ENCODE measurements around the gene CTBP1.
A peak's percentile ranks its signal among the peaks of the same experiment; 100 is the strongest.

Gene CTBP1

GRCh38 chr4:1290165-1290977, 41.4 kb upstream of the CTBP1 start:
- peaks cover 1% of the 10 kb centered on the region for H3K27me3 Mint-ChIP-seq
- H3K36me3 Mint-ChIP-seq (ENCODE audit: low read depth) = peaks cover 42% of the 10 kb centered on the region
- peaks cover 10% of the 10 kb centered on the region for H3K9me3 Mint-ChIP-seq
- intact Hi-C loops (cut with micrococcal nuclease) = no loop called here
- H3K27ac Mint-ChIP-seq = peak overlapping the region; percentile 88
- H3K4me1 Mint-ChIP-seq (ENCODE audit: low read depth) = peaks cover 47% of the 10 kb centered on the region
- peak overlapping the region; percentile 91 for H3K4me3 Mint-ChIP-seq

- peak within 1 kb of the TSS; percentile 91 for H3K4me3 Mint-ChIP-seq
- peaks cover 34% of the 10 kb centered on the region for H3K36me3 Mint-ChIP-seq (ENCODE audit: low read depth)
- peak within 1 kb of the TSS; percentile 88 for H3K27ac Mint-ChIP-seq
- H3K9me3 Mint-ChIP-seq = peaks cover 10% of the 10 kb centered on the region
- H3K4me1 Mint-ChIP-seq (ENCODE audit: low read depth) = peaks cover 38% of the 10 kb centered on the region
- H3K27me3 Mint-ChIP-seq = peaks cover 1% of the 10 kb centered on the region
- intact Hi-C loops (cut with micrococcal nuclease) = loop anchor here (1.0 to 5.0 kb wide), 3 partner anchors 40 to 157 kb away; partner anchors contain the start of genes CTBP1 and UVSSA
These were observed 40.6 kb upstream of the CTBP1 start, which contains the start of gene MAEA for GRCh38 chr4:1289207-1290164. Gene MAEA (plus strand): TSS chr4:1289891. CDS start chr4:1289914, 23 bp downstream.

- peak overlapping the region; percentile 91 for H3K4me3 Mint-ChIP-seq
- peaks cover 31% of the 10 kb centered on the region for H3K4me1 Mint-ChIP-seq (ENCODE audit: low read depth)
- H3K9me3 Mint-ChIP-seq = peaks cover 10% of the 10 kb centered on the region
- peaks cover 1% of the 10 kb centered on the region for H3K27me3 Mint-ChIP-seq
- intact Hi-C loops (cut with micrococcal nuclease) = loop anchor here (1.0 to 5.0 kb wide), 3 partner anchors 39 to 156 kb away; partner anchors contain the start of genes CTBP1 and UVSSA
- H3K27ac Mint-ChIP-seq = peak overlapping the region; percentile 88
- peaks cover 30% of the 10 kb centered on the region for H3K36me3 Mint-ChIP-seq (ENCODE audit: low read depth)
These were observed 39.9 kb upstream of the CTBP1 start for GRCh38 chr4:1288786-1289185.

- H3K27me3 Mint-ChIP-seq = peaks cover 1% of the 10 kb centered on the region
- H3K4me1 Mint-ChIP-seq (ENCODE audit: low read depth) = peaks cover 7% of the 10 kb centered on the region
- H3K27ac Mint-ChIP-seq = no peak overlapping the region
- H3K9me3 Mint-ChIP-seq = peaks cover 10% of the 10 kb centered on the region
- intact Hi-C loops (cut with micrococcal nuclease) = loop anchor here (5.0 kb wide), 1 partner anchor 154 kb away; no protein-coding TSS in a partner anchor
- no peak overlapping the region for H3K4me3 Mint-ChIP-seq
- peaks cover 7% of the 10 kb centered on the region for H3K36me3 Mint-ChIP-seq (ENCODE audit: low read depth)
These were observed 37.0 kb upstream of the CTBP1 start for GRCh38 chr4:1285790-1286553.

GRCh38 chr4:1285151-1285789, 36.3 kb upstream of the CTBP1 start:
- peaks cover 10% of the 10 kb centered on the region for H3K9me3 Mint-ChIP-seq
- intact Hi-C loops (cut with micrococcal nuclease) = loop anchor here (5.0 kb wide), 1 partner anchor 153 kb away; no protein-coding TSS in a partner anchor
- H3K36me3 Mint-ChIP-seq (ENCODE audit: low read depth) = peaks cover 2% of the 10 kb centered on the region
- H3K27me3 Mint-ChIP-seq = peaks cover 1% of the 10 kb centered on the region
- no peak overlapping the region for H3K4me3 Mint-ChIP-seq
- peaks cover under 1% of the 10 kb centered on the region for H3K4me1 Mint-ChIP-seq (ENCODE audit: low read depth)
- no peak overlapping the region for H3K27ac Mint-ChIP-seq

DNA sequence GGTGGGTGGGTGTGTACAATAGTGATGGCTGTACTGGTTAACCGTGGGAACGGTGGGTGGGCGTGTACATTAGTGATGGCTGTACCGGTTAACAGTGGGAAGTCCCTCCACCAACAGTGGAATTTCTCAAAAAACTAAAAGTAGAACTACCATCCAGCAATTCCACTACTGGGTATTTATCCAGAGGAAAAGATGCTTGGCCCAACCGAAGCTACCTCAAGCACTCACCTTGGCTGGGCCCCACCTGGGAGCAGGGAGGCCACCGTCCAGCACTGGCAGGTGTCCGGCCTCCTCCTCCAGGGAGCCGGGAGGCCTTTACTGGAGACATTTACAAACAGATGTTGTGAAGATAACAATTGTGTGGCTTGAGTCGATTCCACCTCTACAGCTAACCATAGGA, 34.8 kb upstream of the CTBP1 start:
- H3K9me3 Mint-ChIP-seq = peaks cover 10% of the 10 kb centered on the region
- no peaks in the 10 kb centered on the region for H3K36me3 Mint-ChIP-seq (ENCODE audit: low read depth)
- H3K4me1 Mint-ChIP-seq (ENCODE audit: low read depth) = no peaks in the 10 kb centered on the region
- H3K27ac Mint-ChIP-seq = no peak overlapping the region
- H3K4me3 Mint-ChIP-seq = no peak overlapping the region
- H3K27me3 Mint-ChIP-seq = peaks cover 1% of the 10 kb centered on the region
- intact Hi-C loops (cut with micrococcal nuclease) = no loop called here

DNA sequence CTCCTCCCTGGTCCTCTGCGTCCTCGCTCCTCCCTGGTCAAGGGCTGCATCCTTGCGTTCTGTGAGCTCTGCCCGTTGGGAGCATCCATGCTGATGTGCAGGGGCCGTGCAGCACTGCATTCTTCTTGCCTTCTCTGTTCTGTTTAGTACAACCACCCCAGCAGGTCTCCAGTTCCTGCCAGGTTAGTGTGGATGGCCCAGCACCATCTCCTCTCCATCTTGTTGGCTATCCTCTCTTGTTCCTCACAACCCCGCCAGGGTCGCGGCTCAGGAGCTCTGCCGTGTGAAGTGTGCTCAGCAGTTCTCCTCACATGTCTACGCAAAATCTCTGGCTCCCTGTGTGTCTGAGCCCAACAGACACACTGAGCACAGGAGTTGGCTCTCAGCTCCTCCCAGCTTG, 30.3 kb upstream of the CTBP1 start:
- Mint-ChIP-seq H3K9me3 (no peaks in the 10 kb centered on the region), H3K36me3 (ENCODE audit: low read depth) (no peaks in the 10 kb centered on the region), H3K4me3 (no peak overlapping the region), H3K27ac (no peak overlapping the region), H3K27me3 (peaks cover 2% of the 10 kb centered on the region), H3K4me1 (ENCODE audit: low read depth) (no peaks in the 10 kb centered on the region)
- intact Hi-C loops (cut with micrococcal nuclease) = no loop called here

- H3K27me3 Mint-ChIP-seq = peaks cover 2% of the 10 kb centered on the region
- H3K4me3 Mint-ChIP-seq = no peak overlapping the region
- no peaks in the 10 kb centered on the region for H3K9me3 Mint-ChIP-seq
- H3K36me3 Mint-ChIP-seq (ENCODE audit: low read depth) = no peaks in the 10 kb centered on the region
- H3K4me1 Mint-ChIP-seq (ENCODE audit: low read depth) = no peaks in the 10 kb centered on the region
- intact Hi-C loops (cut with micrococcal nuclease) = no loop called here
- no peak overlapping the region for H3K27ac Mint-ChIP-seq
These were observed 29.0 kb upstream of the CTBP1 start for GRCh38 chr4:1277667-1278665.

DNA sequence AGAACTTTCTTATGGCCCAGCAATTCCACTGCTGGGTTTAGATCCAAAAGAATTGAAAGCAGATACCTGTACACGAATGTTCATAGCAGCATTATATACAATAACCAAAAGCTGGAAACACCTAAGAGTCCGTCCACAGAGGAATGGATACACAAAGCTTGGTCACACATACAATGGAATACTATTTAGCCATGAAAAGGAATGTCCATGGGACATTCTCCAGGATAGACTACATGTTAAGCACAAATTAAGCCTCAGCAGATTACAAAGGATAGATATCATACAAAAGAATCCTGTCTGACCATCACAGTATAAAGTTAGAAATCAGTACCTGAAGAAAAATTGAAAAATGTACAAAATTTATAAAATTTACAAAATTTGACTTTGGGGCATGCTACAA, 28.1 kb upstream of the CTBP1 start:
- H3K27ac Mint-ChIP-seq = no peak overlapping the region
- H3K4me1 Mint-ChIP-seq (ENCODE audit: low read depth) = no peaks in the 10 kb centered on the region
- intact Hi-C loops (cut with micrococcal nuclease) = no loop called here
- H3K36me3 Mint-ChIP-seq (ENCODE audit: low read depth) = no peaks in the 10 kb centered on the region
- peaks cover 2% of the 10 kb centered on the region for H3K27me3 Mint-ChIP-seq
- H3K9me3 Mint-ChIP-seq = no peaks in the 10 kb centered on the region
- no peak overlapping the region for H3K4me3 Mint-ChIP-seq

GRCh38 chr4:1274871-1275270, 25.9 kb upstream of the CTBP1 start:
- H3K27me3 Mint-ChIP-seq = peaks cover 2% of the 10 kb centered on the region
- H3K9me3 Mint-ChIP-seq = no peaks in the 10 kb centered on the region
- H3K4me3 Mint-ChIP-seq = no peak overlapping the region
- H3K4me1 Mint-ChIP-seq (ENCODE audit: low read depth) = peaks cover 8% of the 10 kb centered on the region
- H3K27ac Mint-ChIP-seq = no peak overlapping the region
- H3K36me3 Mint-ChIP-seq (ENCODE audit: low read depth) = no peaks in the 10 kb centered on the region
- intact Hi-C loops (cut with micrococcal nuclease) = no loop called here

DNA sequence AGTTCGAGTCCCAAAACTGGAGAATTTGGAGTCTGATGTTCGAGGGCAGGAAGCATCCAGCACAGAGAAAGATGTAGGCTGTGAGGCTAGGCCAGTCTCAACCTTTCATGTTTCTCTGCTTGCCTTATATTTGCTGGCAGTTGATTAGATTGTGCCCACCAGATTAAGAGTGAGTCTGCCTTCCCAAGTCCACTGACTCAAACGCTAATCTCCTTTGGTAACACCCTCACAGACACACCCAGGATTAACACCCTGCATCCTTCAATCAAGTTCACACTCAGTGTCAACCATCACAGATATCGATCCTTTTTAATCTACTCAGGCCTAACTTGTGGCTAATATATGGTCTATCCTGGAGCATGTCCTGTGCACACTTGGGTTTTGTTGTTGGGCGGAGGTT, 22.8 kb upstream of the CTBP1 start:
- H3K4me3 Mint-ChIP-seq = no peak overlapping the region
- intact Hi-C loops (cut with micrococcal nuclease) = no loop called here
- no peak overlapping the region for H3K27ac Mint-ChIP-seq
- no peaks in the 10 kb centered on the region for H3K36me3 Mint-ChIP-seq (ENCODE audit: low read depth)
- peaks cover 2% of the 10 kb centered on the region for H3K27me3 Mint-ChIP-seq
- H3K9me3 Mint-ChIP-seq = no peaks in the 10 kb centered on the region
- peaks cover 10% of the 10 kb centered on the region for H3K4me1 Mint-ChIP-seq (ENCODE audit: low read depth)

- Mint-ChIP-seq H3K27ac (no peak overlapping the region), H3K27me3 (no peaks in the 10 kb centered on the region), H3K4me3 (no peak overlapping the region), H3K9me3 (no peaks in the 10 kb centered on the region), H3K4me1 (ENCODE audit: low read depth) (peaks cover 10% of the 10 kb centered on the region), H3K36me3 (ENCODE audit: low read depth) (no peaks in the 10 kb centered on the region)
- intact Hi-C loops (cut with micrococcal nuclease) = loop anchor here (2.0 kb wide), 1 partner anchor 102 kb away; no protein-coding TSS in a partner anchor
These were observed 20.3 kb upstream of the CTBP1 start for GRCh38 chr4:1269209-1269608.

Measured in dendritic cell treated with granulocyte-macrophage colony-stimulating factor and Interleukin-4, amounts not matched to agents 40 ng/mL and 50 ng/mL, for 4 days (primary cell).